GM21447 (cell line): ENCODE data around the gene PCDHB12.

Source experiments
- ATAC-seq: cut with Tn5 transposase; IDR thresholded peaks from one replicate; pipeline ENCODE4 v1.9.1; 2021; ENCODE audit not compliant: unreplicated experiment

The PCDHB12 gene

DNA sequence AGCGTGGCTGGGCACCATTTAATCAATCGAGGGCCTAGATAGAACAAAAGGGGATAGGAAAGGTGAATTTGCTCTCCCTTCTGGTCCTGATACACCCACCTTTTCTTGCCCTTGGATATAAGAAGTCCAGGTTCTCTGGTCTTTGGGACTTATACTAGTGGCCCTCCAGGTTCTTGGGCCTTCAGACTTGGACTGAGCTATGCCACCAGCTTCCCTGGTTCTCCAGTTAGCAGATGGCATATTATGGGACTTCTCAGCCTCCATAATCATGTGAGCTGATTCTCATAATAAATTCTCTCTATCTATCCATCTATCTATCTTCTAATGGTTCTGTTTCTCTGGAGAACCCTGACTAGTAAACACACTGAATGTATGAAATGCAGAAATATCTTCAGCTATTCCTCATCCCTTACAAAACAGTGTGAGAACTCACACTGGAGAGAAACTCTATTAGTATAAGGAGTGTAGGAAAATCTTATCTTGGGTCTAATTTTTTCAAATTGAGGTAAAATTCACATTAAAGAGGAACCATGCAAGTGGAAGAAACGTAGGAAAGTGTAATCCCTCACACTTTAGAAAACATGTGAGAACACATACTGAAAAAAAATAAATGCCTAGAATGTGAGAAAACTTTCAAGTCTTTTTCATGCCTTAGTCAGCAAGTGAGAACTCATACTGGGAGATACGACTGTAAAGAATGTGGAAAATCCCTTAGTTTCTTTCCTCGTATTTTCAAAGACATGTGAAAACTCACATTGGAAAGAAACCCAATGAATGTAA is 52.1 kb downstream of the PCDHB12 start:
- ATAC-seq = no peak

DNA sequence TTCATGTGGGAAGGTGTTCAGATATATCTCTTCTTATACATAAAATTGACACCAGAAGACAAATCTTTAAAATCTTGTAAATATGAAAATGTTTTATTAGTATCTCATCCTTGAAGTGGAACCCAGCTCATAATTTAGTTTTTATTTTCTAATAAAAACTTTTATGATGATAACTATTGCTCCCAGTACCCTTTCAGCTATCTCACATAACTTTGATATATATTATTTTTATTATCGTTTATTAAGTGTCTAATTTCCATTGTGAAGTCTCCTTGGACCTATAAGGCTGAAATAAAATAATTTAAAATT is 52.7 kb downstream of the PCDHB12 start:
- ATAC-seq = no peak
